Activated CD8-positive, alpha-beta memory T cell treated with anti-CD3 and anti-CD28 coated beads, Interleukin-2, amount 10 ng/mL, durations not matched to agents 7 days and 5 days (primary cell): ENCODE results near the gene RNU1-2. TPM values are rescaled to one million over a fixed set of nuclear protein-coding genes. Genes with fewer than 3 reads are reported as not detected.
A peak's percentile ranks its signal among the peaks of the same experiment; 100 is the strongest.
"Not testable (repeated sequence)": the region's sequence is repeated elsewhere in the genome, so short reads cannot be mapped to it uniquely, and the experiment has no call there.

Experiments
- ATAC-seq: fragments of 150-1000 bp; cut with Tn5 transposase; one replicate; pipeline ENCODE4 v1.10.0; 2021; ENCODE audit warnings: moderate library complexity
- CTCF ChIA-PET: fragments of 350-600 bp; sonication (Branson Sonifier 250); formaldehyde crosslinking; loops from one replicate; lab custom pipeline; 2021; ENCODE audit warnings: antibody characterized with exemption; lab: Charles Lee
- DNase-seq: peaks from one replicate; pipeline ENCODE4 v3.0.0-alpha.2; 2020
- H3K27ac Mint-ChIP-seq: one replicate; pipeline ENCODE4 v1.8.0; 2021; ENCODE audit warnings: mild to moderate bottlenecking, mixed read lengths
- H3K27me3 Mint-ChIP-seq: one replicate; pipeline ENCODE4 v1.8.0; 2021; ENCODE audit warnings: mixed read lengths
- H3K36me3 Mint-ChIP-seq: one replicate; pipeline ENCODE4 v1.8.0; 2021; ENCODE audit warnings: mild to moderate bottlenecking, mixed read lengths
- H3K4me1 Mint-ChIP-seq: one replicate; pipeline ENCODE4 v1.8.0; 2021; ENCODE audit warnings: mixed read lengths
- H3K4me3 Mint-ChIP-seq: one replicate; pipeline ENCODE4 v1.8.0; 2021; ENCODE audit warnings: mild to moderate bottlenecking, moderate library complexity, mixed read lengths
- H3K9me3 Mint-ChIP-seq: one replicate; pipeline ENCODE4 v1.8.0; 2022; ENCODE audit warnings: low read depth, mixed read lengths
- total RNA-seq, 2 experiments: library from RNA; stranded (reverse); gene quantifications; one replicate each; pipeline ENCODE4 v1.2.3, GENCODE V29; 2021

Gene RNU1-2
- 1,000 to 10,000 TPM in 1 of 2 experiments, 100 to 1,000 TPM in 1; 922 to 3,744 TPM for total RNA-seq

GRCh38 chr1:16895598-16896315, at the start of gene RNU1-2:
Gene RNU1-2, plus strand, starts transcription at chr1:16895980.
- Mint-ChIP-seq H3K4me3 (peak within 1 kb of the TSS; percentile 73), H3K27me3 (peaks cover 31% of the 10 kb centered on the region), H3K27ac (peak within 1 kb of the TSS; percentile 100), H3K4me1 (peaks cover 31% of the 10 kb centered on the region)
- DNase-seq: peak; percentile 92
- H3K9me3 Mint-ChIP-seq, H3K36me3 Mint-ChIP-seq, CTCF ChIA-PET: not testable (repeated sequence)
- peak; percentile 100 for ATAC-seq

GRCh38 chr1:16856201-16856600, 39.6 kb upstream of the RNU1-2 start:
- H3K27ac Mint-ChIP-seq, H3K9me3 Mint-ChIP-seq: not testable (repeated sequence)

DNA sequence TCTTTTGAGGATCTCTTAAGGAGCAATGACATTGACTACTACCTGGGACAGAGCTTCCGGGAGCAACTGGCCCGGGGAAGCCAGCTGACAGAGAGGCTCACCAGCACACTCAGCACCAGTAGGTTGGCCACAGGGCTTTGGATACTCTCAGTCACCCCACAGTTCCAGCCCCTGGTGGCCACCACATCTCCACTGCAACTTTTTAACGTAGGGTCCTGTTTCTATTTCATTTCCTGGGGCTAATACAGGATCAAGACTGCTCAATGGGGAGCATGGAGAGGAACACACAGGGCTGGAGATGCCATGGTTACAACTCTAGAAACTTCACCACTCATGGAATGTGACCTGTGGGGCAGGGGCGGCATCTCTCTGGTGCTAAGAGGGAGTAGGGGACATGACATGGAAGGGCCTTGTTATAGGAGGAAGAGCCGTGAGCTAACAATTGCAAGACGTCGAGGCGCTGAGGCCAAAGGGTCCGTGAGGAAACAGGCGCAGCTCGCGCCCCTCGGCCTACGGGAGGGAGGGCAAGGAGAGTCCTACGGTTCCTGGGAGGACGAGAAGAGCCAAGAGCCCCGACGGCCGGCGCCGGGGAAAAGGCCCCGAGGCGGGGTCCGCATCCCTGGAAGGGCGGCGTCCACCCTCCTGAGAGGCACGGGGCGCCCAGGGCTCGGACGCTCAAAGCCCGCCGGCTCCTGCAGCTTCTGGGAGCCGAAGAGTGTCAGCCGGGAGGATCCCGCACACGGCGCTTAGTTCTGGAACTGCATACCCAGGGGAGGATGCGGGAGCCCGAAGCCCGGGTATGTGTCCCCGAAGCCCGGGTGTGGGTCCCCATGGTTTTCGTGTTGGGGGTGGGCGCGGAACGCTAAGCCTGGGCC, 36.4 kb upstream of the RNU1-2 start:
- H3K9me3 Mint-ChIP-seq, H3K4me3 Mint-ChIP-seq, H3K4me1 Mint-ChIP-seq, ATAC-seq, H3K27ac Mint-ChIP-seq, H3K36me3 Mint-ChIP-seq, DNase-seq, CTCF ChIA-PET: not testable (repeated sequence)
- peaks cover 26% of the 10 kb centered on the region for H3K27me3 Mint-ChIP-seq

More at GRCh38 chr1:16856201-16856600, 39.6 kb upstream of the RNU1-2 start:
- H3K4me3 Mint-ChIP-seq, CTCF ChIA-PET, H3K4me1 Mint-ChIP-seq, DNase-seq, H3K36me3 Mint-ChIP-seq, ATAC-seq: not testable (repeated sequence)
- H3K27me3 Mint-ChIP-seq: peaks cover 12% of the 10 kb centered on the region

DNA sequence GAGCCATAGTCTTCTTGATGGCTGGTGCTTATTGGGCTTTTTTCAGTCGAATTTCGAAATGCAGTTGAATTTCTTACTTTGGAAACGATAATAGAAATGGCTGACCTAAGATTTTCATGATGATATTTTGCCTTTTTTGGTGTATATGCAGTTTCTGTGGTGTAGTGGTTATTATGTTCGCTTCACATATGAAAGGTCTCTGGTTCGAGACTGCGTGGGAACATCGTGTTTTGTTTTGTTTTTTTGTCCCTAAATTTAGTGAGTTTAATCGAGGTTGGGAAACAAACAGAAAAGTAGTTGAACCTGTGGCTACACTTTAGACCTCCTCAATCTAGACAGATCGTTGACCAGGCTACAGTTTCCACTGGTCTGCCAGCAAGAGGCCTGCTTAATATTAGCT, 35.7 kb upstream of the RNU1-2 start:
- H3K36me3 Mint-ChIP-seq, H3K4me3 Mint-ChIP-seq, H3K4me1 Mint-ChIP-seq, CTCF ChIA-PET, ATAC-seq, H3K27ac Mint-ChIP-seq, DNase-seq, H3K9me3 Mint-ChIP-seq: not testable (repeated sequence)
- peaks cover 26% of the 10 kb centered on the region for H3K27me3 Mint-ChIP-seq

DNA sequence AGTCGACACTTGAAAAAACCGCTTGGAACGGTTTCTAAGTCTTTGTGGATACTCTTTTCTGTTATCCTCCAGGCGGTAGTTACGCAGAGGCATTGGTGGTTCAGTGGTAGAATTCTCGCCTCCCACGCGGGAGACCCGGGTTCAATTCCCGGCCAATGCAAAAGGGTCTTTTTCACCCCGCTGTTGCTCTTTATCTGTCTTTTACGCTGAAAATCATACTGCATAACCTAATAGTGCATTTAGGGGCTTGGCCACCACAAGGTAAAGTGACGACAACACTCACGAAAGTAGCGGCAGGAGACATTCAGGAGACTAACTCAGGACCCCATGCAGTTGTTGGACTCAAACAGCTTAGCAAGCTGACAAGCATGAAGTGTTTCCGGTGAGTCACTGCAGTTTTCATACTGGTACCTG, 33.9 kb upstream of the RNU1-2 start:
- H3K36me3 Mint-ChIP-seq, CTCF ChIA-PET, H3K4me3 Mint-ChIP-seq, H3K4me1 Mint-ChIP-seq, H3K9me3 Mint-ChIP-seq, H3K27ac Mint-ChIP-seq, DNase-seq, ATAC-seq: not testable (repeated sequence)
- peaks cover 27% of the 10 kb centered on the region for H3K27me3 Mint-ChIP-seq

DNA sequence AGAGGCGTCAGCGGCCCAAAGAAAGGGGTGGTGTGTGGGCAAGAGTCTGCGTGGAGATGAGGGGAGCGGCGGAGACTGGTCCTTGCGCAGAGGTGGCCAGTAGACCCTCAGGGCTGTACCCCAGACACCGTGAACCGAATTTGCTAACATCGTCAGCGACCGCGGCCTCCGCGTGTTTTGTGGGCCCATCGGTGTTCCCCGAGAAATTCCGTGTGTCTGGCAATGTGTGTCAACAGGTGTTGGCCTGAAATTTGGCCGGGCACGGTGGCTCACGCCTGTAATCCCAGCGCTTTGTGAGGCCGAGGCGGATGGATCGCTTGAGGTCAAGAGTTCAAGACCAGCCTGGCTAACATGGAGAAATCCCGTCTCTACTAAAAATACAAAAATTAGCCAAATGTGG, 33.4 kb upstream of the RNU1-2 start:
- H3K4me1 Mint-ChIP-seq, H3K4me3 Mint-ChIP-seq, H3K36me3 Mint-ChIP-seq, H3K9me3 Mint-ChIP-seq, DNase-seq, H3K27ac Mint-ChIP-seq, ATAC-seq, CTCF ChIA-PET: not testable (repeated sequence)
- H3K27me3 Mint-ChIP-seq: peaks cover 29% of the 10 kb centered on the region

GRCh38 chr1:16863024-16863423, 32.8 kb upstream of the RNU1-2 start:
- H3K4me1 Mint-ChIP-seq, CTCF ChIA-PET, DNase-seq, H3K27ac Mint-ChIP-seq, H3K4me3 Mint-ChIP-seq, H3K36me3 Mint-ChIP-seq, H3K9me3 Mint-ChIP-seq: not testable (repeated sequence)
- peak; percentile 64 for ATAC-seq
- peaks cover 29% of the 10 kb centered on the region for H3K27me3 Mint-ChIP-seq

DNA sequence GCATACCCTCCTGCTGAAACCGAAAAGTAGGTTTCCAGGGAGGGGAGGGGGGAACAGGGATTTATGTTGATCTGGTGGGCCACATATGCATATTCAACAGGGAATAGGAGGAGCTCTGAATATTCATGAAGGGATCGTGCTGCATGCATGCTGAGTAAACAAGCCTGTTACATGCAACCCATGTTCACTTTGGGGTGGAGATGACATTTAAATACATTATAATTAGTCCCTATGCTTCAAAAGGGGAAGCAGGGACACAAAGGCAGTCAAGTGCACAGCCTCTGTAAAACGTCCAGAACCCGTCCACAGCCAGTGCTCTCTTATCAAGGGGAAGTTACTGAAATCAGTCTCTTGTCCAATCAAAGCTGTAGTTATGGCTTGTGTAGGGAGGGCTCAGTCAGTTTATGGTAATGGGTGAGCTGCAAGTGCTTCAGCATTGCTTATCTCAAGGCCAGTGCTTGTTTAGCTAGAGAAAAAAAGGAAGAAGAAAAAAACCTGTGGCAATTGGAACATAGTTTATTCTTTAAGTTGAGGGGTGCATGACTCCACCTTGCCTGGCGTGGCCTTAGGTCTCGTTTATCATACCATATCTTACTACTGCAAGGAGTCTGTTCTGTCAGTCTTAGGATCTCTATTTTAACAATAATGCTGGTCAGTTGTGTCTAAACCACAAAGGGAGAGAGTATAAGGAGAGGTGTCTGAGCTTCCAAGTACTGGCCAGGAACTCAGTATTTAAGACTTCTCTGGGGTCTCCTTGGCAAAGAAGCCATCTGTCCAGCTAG, 28.7 kb upstream of the RNU1-2 start:
- ATAC-seq, DNase-seq, H3K4me1 Mint-ChIP-seq, H3K27ac Mint-ChIP-seq, H3K9me3 Mint-ChIP-seq, CTCF ChIA-PET, H3K36me3 Mint-ChIP-seq, H3K4me3 Mint-ChIP-seq: not testable (repeated sequence)
- peaks cover 37% of the 10 kb centered on the region for H3K27me3 Mint-ChIP-seq

DNA sequence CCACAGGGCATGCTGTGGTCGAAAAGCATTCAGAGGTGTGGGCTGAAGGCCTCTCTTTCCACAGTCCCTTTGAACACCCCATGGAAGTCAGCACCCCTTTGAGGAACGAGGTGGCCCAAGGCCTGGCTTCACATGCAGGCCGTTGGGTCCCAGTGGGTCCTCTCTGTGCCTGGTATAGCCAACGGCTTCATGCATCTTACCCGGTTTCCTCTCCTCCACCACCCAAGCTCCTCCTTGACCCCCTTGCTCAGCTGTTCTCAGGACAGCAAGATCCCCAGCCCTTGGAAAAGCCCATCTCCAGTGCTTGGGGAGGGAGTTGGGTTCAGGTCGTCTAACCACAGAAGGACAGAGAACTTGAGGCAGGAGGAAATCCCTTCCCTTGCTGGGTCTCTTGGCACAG, 27.0 kb upstream of the RNU1-2 start:
- CTCF ChIA-PET, H3K36me3 Mint-ChIP-seq, DNase-seq, H3K9me3 Mint-ChIP-seq, ATAC-seq, H3K4me3 Mint-ChIP-seq, H3K4me1 Mint-ChIP-seq, H3K27ac Mint-ChIP-seq: not testable (repeated sequence)
- peaks cover 44% of the 10 kb centered on the region for H3K27me3 Mint-ChIP-seq

DNA sequence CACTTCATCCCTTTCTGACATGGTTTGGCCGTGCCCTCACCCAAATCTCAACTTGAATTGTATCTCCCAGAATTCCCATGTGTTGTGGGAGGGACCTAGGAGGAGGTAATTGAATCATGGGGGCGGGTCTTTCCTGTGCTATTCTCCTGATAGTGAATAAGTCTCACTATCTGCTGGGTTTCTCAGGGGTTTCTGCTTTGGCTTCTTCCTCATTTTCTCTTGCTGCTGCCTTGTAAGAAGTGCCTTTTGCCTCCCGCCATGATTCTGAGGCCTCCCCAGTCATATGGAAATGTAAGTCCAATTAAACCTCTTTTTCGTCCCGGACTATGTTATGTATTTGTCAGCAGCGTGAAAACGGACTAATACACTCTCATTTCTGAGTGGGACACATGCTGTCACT, 25.8 kb upstream of the RNU1-2 start:
- H3K4me1 Mint-ChIP-seq, H3K36me3 Mint-ChIP-seq, ATAC-seq, H3K4me3 Mint-ChIP-seq, H3K27ac Mint-ChIP-seq, DNase-seq, H3K9me3 Mint-ChIP-seq, CTCF ChIA-PET: not testable (repeated sequence)
- H3K27me3 Mint-ChIP-seq: peaks cover 44% of the 10 kb centered on the region

DNA sequence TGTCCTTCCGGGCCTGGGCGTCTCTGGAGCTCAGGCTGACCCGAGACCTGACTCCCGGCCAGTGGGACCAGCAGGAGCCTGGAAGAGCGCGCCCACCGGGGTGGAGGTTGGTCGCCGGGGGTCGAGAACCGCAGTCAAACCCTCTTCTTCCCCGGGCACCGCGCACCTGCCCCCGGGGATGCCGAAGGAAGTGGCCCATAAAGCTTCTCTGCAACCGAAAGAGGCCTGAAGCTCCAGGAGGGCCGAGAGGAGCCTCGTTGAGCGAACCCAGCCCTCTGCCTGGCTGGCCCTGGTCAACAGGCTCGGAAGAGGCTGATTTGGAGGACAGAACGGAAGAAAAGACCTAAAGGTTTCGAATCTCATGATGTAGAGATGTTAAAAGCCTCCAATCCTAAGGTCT, 24.6 kb upstream of the RNU1-2 start:
- H3K4me3 Mint-ChIP-seq, DNase-seq, ATAC-seq, H3K27ac Mint-ChIP-seq, CTCF ChIA-PET, H3K9me3 Mint-ChIP-seq, H3K4me1 Mint-ChIP-seq, H3K36me3 Mint-ChIP-seq: not testable (repeated sequence)
- H3K27me3 Mint-ChIP-seq: peaks cover 55% of the 10 kb centered on the region

GRCh38 chr1:16872152-16873075, 23.4 kb upstream of the RNU1-2 start:
- DNase-seq, CTCF ChIA-PET: not testable (repeated sequence)

More at GRCh38 chr1:16872152-16873075, 23.4 kb upstream of the RNU1-2 start:
- H3K9me3 Mint-ChIP-seq, H3K27ac Mint-ChIP-seq, H3K36me3 Mint-ChIP-seq, H3K4me1 Mint-ChIP-seq, H3K4me3 Mint-ChIP-seq: not testable (repeated sequence)
- peaks cover 58% of the 10 kb centered on the region for H3K27me3 Mint-ChIP-seq
- ATAC-seq: peak; percentile 64
